ENCODE measurements around the gene MAZ. TPM values are rescaled to one million over a fixed set of nuclear protein-coding genes. Genes with fewer than 3 reads are reported as not detected.

Gene MAZ
- total and polyA plus RNA-seq, 4 donors = 16.0 to 272 (median 45.1) TPM

GRCh38 chr16:29777576-29778350 is 28.6 kb upstream of the MAZ start, which contains the start of gene ZG16:
Gene ZG16 (plus strand): TSS chr16:29778256. CDS start chr16:29779267, 1,011 bp downstream.
- H3K4me1 ChIP-seq (ENCODE audit: control insufficient read depth in 4 of 4, insufficient read depth in 4 of 4, low read length in 3 of 4) = no peaks in the 10 kb centered on the region
- no peak within 1 kb of the TSS for H3K9ac ChIP-seq (ENCODE audit: low read depth in 1 of 2, low read length in 2 of 2)
- H3K27ac ChIP-seq (ENCODE audit: low read depth in 1 of 2, low read length in 2 of 2) = no peak within 1 kb of the TSS
- no peaks in the 10 kb centered on the region for H3K9me3 ChIP-seq (ENCODE audit: control insufficient read depth in 4 of 4, low read length in 3 of 4)
- WGBS = 81% methylated on average over 10 of the region's 10 CpGs
- no peak within 1 kb of the TSS for H3K4me3 ChIP-seq (ENCODE audit: low read depth in 1 of 3, low read length in 3 of 3)
- no peaks in the 10 kb centered on the region for H3K27me3 ChIP-seq (ENCODE audit: control insufficient read depth in 4 of 4, insufficient read depth in 4 of 4, low read length in 3 of 4)
- TF ChIP-seq FOXA1 (IDR thresholded peaks at IDR 0.05) = no peak
- no peak for TF ChIP-seq HNF4G (IDR thresholded peaks at IDR 0.05)
- TF ChIP-seq YY1 (IDR thresholded peaks at IDR 0.05) = no peak
- no peaks in the 10 kb centered on the region for H3K36me3 ChIP-seq (ENCODE audit: control insufficient read depth in 4 of 4, insufficient read depth in 3 of 4, low read depth in 1 of 4, low read length in 3 of 4)
- DNase-seq (ENCODE audit: low spot score) = no peak

GRCh38 chr16:29779474-29779873 is 26.9 kb upstream of the MAZ start:
- WGBS = 84% methylated on average over 10 of the region's 10 CpGs
- no peaks in the 10 kb centered on the region for H3K36me3 ChIP-seq (ENCODE audit: control insufficient read depth in 4 of 4, insufficient read depth in 3 of 4, low read depth in 1 of 4, low read length in 3 of 4)
- no peak for DNase-seq (ENCODE audit: low spot score)
- no peaks in the 10 kb centered on the region for H3K9me3 ChIP-seq (ENCODE audit: control insufficient read depth in 4 of 4, low read length in 3 of 4)
- H3K27ac ChIP-seq (ENCODE audit: low read depth in 1 of 2, low read length in 2 of 2) = no peak overlapping the region
- H3K4me1 ChIP-seq (ENCODE audit: control insufficient read depth in 4 of 4, insufficient read depth in 4 of 4, low read length in 3 of 4) = peaks cover 0 to under 1% (median 0%) of the 10 kb centered on the region in 4 donors
- no peak for TF ChIP-seq SP1 (IDR thresholded peaks at IDR 0.05)
- TF ChIP-seq REST (IDR thresholded peaks at IDR 0.05) = no peak
- TF ChIP-seq RXRA (IDR thresholded peaks at IDR 0.05) = no peak
- no peak for TF ChIP-seq TAF1 (conservative IDR thresholded peaks at IDR 0.05)
- TF ChIP-seq FOXA2 (IDR thresholded peaks at IDR 0.05) = no peak
- no peak for TF ChIP-seq ATF3 (IDR thresholded peaks at IDR 0.05)
- TF ChIP-seq ZBTB33 (IDR thresholded peaks at IDR 0.05) = no peak
- H3K9ac ChIP-seq (ENCODE audit: low read depth in 1 of 2, low read length in 2 of 2) = no peak overlapping the region
- no peaks in the 10 kb centered on the region for H3K27me3 ChIP-seq (ENCODE audit: control insufficient read depth in 4 of 4, insufficient read depth in 4 of 4, low read length in 3 of 4)
- H3K4me3 ChIP-seq (ENCODE audit: low read depth in 1 of 3, low read length in 3 of 3) = no peak overlapping the region
